Epidermal melanocyte (primary cell): Measurements from ENCODE around the gene BAZ1A.
"Not testable (repeated sequence)": the region's sequence is repeated elsewhere in the genome, so short reads cannot be mapped to it uniquely, and the experiment has no call there.

ENCODE experiments used
- DNase-seq: peaks from one replicate; pipeline ENCODE4 v3.0.0; 2011; ENCODE audit warnings: low spot score; ENCODE audit not compliant: insufficient read length

Gene BAZ1A

DNA sequence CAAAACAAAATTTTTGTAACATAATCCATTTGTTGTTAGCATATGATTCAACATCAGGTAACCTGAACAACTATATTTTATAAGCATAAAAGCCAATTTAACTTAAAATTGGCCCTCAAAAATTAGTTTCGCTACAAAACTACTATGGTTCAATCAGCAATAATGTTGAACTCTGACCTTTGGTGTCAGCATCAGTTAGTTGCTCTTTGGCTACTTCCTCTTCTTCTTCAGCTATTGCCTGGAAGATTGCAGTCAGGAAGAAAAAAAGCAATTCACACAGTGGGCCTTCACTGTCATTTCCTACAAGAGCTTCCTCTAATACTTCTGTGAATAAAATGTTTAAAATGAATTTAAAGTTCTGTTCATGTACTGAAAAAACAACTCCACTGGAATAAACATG lies 82.6 kb downstream of the BAZ1A start:
- DNase-seq = no peak

DNA sequence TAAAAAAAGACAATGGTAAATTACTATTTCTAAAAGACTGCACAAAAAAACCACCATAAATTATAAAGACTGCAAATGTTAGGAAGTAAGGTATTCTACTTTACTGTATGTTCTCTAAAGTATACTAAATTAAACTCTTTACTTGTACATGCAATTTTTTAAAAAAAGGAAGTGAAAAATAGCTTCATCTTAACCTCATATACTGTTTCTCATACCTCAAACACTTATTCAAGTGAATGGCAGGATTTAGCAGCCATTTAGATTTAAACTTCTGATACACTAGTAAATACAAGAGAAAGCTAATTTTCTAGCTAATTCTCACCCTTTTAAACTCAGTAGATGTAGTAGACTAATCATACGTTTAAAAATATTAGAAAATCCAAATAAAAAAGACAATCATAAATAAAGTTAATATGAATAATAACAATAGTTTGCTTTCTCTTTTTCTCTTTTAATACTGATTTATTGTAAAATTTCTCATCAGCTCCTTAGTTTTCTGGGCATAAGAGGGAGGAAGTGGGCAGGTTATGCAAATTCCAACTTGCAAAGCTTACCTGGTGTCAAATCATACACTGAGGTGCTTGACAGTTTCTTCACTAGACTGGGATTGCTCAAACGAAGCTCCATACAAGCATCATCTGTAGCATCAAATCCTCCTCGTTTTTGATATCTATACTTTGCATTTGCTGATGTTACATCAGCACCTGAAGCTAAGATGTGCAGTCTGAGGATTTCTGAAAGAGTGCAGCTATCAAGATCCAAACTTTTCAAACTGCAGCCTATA lies 89.7 kb downstream of the BAZ1A start:
- no peak for DNase-seq

DNA sequence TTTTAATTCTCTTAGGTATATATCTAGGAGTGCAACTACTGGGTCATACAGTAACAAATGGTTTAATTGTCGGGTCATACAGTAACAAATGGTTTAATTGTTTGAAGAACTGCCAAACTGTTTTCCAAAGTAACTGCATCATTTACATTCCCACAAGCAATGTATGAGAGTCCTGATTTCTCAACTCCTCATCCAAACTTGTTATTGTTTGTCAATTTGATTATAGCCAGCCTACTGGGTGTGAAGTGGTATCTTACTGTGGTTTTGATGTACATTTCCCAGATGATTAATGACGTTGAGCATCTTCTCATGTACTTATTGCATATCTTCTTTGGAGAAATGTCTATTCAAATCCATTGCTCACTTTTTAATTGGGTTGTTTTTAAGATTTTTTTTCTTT lies 93.1 kb downstream of the BAZ1A start:
- no peak for DNase-seq

DNA sequence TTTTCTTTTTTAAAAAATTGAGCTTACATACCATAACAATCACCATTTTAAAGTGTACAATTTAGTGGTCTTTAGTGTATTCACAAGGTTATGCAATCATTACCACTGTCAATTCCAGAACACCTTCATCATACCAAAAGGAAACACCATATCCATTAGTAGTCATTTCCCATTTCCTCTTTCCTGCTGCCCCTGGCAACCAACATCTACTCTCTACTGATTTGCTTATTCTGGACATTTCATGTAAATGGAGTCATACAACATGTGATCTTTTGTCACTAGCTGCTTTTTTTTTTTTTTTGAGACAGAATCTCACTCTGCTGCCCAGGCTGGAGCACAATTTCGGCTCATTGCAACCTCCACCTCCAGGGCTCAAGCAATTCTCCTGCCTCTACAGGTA lies 93.9 kb downstream of the BAZ1A start:
- no peak for DNase-seq

DNA sequence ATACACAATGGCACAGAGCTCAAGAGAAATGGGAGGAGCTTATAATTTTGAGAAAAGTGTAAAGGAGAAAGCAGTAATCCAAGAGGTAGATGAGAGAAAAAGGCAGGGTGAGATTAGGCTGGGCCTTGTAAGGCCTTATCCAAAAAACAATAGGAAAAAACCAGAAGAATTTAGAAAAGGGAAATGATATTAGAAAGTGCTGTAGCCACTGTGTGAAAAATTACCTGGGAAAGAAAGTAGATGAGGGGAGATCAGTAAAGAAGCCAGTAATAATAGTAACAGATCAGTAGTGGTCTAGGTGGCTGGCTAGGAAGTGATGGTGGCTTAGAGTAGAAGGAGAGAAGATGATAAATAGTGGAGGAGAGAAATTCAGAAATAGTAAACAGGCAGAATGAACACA lies 94.5 kb downstream of the BAZ1A start:
- no peak for DNase-seq

DNA sequence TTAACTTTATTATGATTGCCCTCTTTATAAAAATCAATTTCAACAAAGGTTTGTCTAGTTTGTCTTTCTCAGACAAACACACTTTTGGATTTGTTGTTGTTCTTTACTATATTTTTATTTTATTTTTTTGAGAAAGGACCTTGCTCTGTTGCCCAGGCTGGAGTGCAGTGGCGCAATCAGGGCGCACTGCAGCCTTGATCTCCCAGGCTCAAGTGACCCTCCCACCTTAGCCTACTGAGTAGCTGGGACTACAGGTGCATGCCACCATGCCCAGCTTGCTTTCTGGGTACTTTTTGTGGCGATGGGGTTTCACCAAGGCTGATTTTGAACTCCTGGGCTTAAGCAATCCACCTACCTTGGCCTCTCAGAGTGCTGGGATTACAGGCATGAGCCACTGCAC lies 96.4 kb downstream of the BAZ1A start:
- DNase-seq = no peak

DNA sequence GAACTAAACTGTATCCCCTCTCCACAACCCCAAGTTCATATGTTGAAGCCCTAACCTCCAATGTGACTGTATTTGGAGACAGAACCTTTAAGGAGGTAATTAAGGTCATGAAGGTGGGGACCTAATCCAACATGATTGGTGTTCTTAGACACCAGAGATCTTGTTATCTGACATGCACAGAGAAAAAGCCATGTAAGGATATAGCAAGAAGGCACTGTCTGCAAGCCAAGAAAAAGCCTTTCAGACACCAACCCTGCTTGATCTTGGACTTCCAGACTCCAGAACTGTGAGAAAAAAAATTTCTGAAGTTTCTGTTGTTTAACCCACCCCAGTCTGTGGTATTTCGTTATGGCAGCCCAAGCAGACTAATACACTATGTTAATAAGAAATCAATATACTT lies 98.5 kb downstream of the BAZ1A start:
- no peak for DNase-seq

DNA sequence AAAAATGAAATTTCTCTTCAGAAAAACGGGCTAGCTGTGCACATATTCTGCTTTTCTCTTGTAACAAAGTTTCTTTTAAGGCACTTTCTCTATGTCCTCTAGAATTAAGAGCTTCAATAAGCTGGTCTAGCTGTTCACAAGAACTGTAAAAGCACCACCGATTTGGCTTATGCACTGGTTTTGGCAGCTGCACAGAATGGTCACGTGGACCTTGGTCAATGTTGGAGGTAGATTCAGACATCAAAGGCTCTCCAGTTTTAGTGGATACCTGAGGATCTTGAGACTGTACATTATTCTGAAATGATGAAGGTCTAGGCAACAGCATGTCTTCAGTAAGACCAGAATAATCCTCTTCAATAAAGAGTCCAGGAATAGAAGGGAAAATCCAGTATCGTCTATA lies 99.2 kb downstream of the BAZ1A start:
- no peak for DNase-seq

DNA sequence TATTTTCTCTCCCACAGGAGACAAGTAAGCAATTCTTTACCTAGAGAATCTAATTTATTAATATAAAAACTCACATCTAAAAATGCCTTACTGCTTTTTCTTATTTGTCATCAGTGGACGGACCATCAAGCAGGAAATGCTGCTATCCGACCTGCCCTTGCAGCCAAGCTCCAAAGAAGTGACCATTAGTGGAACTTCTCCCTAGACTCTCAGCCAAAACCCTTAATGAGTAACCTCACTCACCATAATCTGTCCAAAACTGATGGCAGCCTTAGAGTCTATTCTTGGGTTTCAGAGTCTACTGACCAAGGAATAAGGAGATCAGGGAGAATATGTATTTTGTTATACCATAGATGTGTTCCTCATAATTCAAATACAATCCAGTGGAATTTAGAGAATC lies 99.8 kb downstream of the BAZ1A start:
- DNase-seq = no peak

DNA sequence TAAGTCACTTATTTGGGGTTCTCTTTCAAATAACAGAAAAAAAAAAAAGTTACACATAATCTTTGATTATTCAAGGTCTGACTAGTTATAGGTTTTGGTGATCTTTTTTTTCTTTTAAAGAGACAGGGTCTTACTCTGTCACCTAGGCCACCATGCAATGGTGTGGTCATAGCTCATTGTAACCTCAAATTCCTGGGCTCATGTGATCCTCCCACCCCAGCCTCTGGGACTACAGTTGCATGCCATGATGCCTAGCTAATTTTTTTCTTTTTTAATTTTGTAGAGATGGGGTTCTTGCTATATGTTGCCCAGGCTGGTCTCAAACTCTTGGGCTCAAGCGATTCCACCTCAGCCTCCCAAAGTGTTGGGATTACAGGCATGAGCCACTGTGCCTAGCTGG lies 104.3 kb downstream of the BAZ1A start:
- DNase-seq = no peak

DNA sequence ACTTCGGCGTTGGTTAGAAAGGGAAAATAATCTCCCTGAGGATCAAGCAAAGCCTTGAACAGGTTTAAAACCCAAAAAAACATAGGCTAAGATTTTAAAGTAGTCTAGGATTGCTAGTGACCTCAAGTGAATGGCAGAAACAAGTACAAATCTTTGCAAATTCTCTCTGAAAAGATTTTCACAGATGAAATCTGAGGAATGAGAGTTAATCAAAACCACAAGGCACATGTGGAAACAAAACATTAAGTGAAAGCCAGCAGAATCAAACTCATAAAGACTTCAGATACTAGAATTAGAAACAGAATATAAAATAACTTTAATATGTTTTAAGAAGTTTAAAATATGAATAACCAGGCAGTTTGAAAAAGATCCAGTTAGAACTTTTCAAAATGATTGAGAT lies 108.6 kb downstream of the BAZ1A start:
- DNase-seq = peak; percentile 24

DNA sequence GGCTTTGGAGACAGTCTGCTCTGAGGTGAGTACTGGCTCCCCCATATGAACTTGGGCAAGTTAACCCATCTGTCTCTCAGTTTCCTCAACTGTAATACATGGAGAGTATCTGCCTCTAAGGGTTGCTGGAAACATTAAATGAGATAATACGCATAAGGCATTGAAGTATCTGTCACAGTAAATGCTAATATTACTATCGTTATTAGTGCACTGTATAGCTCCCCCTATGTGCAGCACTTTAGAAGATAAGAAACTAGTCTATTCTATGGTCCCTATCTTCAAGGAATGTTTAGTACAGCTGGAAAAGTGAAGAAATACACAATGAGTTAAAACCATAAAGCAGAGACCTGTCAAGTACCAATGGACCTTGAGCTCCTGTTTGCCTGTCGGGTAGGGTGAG lies 109.1 kb downstream of the BAZ1A start:
- no peak for DNase-seq

DNA sequence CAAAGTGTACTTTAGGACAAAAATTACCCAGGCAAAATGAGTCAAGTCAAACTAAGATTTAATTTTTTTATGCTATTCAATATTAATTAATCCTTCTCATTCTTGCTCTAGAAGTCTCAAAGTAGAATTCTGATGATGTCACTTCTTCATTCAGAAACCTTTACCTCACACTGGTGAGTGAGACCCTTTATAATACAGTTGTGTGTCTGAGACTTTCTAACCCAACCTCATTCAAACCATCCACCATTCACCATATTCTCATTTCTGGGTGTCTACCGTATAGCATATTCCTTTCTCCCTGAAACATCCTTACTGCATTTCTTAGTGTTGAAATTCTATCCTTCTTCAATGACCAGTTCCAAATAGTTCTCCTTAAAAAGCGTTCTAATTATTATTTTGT lies 119.9 kb downstream of the BAZ1A start:
- no peak for DNase-seq

DNA sequence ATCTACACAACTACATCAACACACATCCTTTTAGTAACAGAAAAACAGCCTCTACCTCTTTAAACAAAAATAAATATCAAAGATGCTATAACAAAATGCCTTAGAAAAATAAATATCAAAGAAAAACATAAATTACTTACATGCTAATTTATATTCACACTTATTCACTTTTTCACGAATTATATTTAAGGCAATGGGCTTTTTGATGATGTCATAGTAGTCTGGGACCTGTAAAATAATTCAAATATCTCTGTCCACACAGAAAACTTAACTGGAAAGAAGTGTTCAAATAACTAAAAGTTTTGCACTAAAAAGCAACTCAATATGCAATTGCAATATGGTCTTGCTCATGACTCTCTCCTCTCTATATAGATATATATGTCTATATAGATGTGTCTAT lies 120.5 kb downstream of the BAZ1A start:
- DNase-seq = no peak

DNA sequence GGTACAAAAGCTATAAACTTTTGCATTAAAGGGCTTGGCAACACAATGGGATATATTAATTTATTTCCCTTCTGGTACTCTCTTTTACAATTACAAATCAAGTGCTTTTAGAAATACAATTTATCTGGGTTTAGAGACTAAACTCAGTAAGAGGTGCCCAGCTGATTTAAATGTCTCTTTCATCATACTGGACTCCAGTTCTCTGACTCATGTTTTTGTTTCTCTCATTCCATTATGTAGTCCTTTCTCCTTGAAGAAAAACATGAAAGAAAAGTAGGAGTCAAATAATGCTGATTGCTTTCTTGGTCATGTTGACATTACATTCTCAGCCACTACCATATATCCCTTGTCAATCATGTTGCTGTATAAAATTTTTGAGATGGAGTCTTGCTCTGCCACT lies 124.5 kb downstream of the BAZ1A start:
- DNase-seq = no peak

DNA sequence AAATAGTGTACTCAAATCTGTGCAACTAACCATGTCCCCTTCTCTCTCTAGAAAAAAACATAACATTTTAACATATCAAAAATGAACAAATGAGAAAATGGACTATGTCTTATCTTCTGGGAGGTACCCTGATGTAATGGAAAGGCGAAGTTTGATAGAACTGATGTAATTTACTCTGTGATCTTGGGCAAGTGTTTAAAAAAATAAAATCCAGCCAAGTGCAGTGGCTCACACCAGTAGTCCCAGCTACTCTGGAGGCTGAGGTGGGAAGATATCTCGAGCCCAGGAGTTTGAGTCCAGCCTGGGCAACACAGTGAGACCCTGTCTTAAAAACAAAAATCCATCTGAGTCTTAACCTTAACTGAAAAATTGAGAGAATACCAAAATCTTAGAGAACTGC lies 124.9 kb downstream of the BAZ1A start:
- DNase-seq = no peak

DNA sequence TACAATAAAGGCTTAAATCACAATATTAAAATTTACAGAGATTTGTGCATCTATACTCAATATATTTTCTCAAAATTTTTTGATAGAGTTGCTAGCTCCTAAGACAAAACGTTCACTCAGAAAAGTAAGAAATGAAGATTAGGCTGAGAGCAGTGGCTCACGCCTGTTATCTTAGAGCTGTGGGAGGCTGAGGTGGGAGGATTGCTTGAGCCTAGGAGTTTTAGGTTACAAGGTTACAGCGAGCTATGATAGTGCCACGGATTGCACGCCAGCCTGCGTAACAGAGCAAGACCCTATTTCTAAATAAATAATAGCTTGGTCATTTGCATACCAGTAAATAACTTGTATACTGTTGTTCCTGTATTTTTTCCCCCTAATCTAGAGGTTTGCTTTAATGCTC lies 125.8 kb downstream of the BAZ1A start:
- no peak for DNase-seq

DNA sequence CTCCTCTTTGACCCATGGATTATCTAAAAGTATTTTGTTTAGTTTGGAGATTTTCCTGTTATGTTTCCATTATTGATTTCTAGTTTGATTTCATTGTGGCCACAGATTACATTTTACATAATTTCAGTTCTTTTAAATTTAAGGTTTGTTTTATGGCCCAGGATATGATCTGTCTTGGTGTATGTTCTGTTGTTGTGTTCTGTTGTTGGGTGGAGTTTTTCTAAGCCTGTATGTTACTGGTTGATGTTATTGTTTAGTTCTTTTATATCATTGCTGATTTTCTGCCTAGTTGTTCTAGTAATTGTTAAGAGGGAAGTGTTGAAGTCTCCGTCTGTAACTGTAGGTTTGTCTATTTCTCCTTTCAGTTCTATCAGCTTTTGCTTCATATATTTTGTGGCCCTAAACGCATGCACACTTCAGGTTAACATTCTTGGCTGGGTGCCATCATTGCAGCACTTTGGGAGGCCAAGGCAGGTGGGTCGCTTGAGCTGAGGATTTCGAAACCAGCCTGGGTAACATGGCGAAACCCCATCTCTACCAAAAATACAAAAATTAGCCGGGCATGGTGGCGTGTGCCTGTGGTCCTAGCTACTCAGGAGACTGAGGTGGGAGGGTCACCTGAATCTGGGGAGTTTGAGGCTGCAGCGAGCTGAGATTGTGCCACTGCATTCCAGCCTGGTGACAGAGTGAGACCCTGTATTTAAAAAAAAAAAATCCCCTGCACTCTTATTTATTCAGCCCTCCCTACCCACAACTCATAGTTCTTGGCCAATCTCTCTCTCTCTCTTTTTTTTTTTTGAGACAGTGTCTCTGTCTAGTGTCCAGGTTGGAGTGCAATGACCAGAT lies 132.7 kb downstream of the BAZ1A start:
- no peak for DNase-seq

DNA sequence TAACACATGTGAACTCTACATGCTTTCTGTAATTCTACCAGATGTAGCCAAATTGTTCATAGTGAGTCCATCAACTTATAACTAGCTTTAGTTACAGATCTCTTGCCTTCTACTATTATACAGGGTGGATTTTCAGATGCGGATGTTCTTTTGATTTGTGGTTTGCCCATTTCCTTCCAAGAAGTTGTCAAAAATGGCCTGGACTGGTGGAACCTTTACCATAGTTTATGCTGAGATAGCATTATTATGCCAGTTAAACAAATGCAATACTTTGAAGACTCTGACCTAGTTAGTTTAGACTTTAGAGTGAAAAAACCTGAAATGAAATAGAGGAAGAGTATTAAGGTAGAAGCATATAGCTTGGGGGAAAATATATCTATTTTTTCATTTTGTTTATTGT lies 133.3 kb downstream of the BAZ1A start:
- DNase-seq = no peak

DNA sequence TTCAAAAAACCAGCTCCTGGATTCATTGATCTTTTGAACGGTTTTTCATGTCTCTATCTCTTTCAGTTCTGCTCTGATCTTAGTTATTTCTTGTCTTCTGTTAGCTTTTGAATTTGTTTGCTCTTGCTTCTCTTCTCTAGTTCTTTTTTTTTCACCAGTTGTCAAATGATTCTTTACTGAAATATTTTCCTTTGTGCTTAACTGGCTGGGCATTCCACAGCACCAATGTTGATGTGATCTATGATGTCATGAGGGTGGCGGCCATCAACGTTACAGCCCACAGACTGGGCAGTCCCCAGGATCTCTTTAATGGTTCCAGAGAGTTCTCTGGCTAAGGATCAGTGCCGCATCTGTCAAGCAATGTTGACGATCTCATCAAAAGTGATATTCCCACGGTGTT lies 135.0 kb downstream of the BAZ1A start:
- not testable (repeated sequence) for DNase-seq

DNA sequence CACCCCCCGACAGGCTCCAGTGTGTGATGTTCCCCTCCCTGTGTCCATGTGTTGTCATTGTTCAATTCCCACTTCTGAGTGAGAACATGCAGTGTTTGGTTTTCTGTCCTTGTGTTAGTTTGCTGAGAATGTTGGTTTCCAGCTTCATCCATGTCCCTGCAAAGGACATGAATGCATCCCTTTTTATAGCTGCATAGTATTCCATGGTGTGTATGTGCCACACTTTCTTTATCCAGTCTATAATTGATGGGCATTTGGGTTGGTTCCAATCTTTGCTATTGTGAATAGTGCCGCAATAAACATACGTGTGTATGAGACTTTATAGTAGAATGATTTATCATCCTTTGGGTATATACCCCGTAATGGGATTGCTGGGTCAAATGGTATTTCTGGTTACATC lies 138.1 kb downstream of the BAZ1A start:
- not testable (repeated sequence) for DNase-seq

DNA sequence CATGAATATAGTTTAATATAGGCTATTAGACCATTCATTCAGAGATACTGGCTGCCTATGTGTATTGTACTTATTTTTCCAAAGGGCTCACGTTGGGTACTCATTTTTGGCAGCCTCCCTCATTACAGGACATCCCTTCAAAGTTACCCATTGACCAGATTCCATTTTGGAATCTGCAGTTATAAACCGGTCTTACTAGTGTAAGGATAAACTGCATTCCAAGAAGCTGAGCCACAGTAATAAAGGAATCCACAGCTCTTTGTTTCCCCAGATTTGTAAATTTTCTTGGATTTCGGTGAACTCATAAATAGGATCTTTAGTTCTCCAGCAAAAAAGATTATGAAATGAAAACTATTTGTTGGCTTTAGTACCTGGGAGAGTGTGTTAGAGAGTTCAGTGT lies 141.9 kb downstream of the BAZ1A start:
- DNase-seq = no peak

DNA sequence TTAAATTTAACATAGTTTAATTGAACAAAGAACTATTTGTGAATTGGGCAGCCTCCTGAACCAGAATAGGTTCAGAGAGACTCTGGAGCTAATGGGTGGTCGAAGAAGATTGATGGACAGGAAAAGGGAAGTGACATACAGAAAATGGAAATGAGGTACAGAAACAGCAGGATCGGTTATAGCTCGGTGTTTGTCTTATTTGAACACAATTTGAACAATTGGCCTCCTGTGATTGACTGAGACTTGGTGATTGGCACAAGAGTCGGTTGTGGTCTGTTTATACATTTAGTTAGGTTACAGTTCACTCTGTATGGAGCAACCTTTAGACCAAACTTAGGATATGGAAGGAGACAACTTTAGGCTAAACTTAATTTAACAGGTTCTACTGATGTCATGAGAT lies 142.4 kb downstream of the BAZ1A start:
- no peak for DNase-seq
